GM12872 (cell line): ENCODE measurements around the gene ERC1.

ENCODE experiments used
- TF ChIP-seq, protein P1 (sequence below): IDR thresholded peaks from 3 replicates; pipeline ENCODE4 v1.5.1; 2011; ENCODE audit warnings: low read depth, mild to moderate bottlenecking, low read length, moderate library complexity; ENCODE audit not compliant: insufficient read depth

Gene ERC1

DNA sequence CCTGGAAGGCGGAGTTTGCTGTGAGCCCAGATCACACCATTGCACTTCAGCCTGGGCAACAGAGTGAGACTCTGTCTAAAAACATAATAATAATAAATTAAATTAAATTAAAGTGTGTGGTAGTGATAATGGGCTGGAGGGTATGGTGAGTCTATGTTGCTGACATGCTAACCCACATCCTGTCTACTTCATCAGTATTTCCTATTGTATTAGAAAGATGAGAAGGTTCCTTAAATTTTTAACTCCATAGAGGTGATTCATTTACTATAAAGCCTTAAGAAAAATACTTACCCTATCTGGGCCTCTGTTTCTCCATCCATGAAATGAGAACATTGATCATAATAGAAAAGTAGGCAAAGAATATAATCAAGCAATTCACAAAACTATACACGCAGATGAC, 322.9 kb downstream of the ERC1 start:
- TF ChIP-seq, protein P1, sequence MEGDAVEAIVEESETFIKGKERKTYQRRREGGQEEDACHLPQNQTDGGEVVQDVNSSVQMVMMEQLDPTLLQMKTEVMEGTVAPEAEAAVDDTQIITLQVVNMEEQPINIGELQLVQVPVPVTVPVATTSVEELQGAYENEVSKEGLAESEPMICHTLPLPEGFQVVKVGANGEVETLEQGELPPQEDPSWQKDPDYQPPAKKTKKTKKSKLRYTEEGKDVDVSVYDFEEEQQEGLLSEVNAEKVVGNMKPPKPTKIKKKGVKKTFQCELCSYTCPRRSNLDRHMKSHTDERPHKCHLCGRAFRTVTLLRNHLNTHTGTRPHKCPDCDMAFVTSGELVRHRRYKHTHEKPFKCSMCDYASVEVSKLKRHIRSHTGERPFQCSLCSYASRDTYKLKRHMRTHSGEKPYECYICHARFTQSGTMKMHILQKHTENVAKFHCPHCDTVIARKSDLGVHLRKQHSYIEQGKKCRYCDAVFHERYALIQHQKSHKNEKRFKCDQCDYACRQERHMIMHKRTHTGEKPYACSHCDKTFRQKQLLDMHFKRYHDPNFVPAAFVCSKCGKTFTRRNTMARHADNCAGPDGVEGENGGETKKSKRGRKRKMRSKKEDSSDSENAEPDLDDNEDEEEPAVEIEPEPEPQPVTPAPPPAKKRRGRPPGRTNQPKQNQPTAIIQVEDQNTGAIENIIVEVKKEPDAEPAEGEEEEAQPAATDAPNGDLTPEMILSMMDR = no peak

DNA sequence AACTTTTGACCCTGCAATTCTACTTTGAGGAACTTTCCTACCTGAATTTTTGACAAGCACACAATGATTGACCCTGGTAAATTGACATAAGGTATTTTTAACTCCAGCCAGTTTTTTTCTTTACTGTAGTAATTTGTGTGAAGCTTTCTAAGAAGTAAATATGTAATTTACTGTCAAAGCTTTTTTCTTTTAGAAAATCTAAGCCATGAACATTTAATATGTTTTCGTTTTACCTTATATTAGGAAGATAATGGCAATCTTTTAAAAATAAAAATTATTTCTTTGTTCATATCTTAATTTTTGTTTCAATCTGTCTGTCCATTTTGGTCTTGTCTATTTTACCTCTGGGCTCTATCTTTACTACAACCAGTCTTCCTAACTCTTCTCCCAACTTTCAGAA, 323.5 kb downstream of the ERC1 start:
- TF ChIP-seq, protein P1 = no peak

DNA sequence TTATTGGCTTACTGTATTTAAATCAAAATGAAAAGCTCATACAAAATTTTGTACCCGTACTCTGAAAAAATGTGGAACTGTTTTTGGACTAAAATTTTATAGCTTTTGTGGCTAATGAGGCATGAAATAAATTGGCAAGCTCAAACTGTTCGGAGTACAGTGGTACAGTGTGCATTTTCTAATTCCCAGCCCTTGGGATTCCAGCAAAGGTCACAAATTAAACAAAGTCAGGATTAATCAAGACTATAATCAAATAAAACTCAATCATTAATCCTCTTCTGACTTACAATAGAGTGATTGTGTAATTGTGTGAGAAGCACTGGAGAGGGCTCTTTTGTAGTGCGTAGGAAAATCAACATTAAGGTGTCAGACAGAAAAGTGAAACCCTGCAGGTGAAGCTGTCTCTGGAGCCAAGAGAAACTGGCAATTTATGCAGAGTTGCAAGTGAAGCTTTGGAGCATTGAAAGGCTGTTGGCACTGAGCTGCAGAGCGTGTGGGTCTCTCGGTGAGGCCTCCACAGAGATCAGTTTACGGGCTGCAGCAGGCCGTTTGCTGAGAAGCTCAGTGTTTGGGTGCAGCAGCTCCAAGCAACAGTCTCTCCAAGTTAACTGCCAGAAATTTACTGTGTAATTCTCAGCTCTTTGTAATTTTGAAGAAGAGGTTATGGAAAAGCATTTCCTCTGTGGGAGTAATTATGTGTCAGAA, 327.5 kb downstream of the ERC1 start:
- TF ChIP-seq, protein P1 = no peak

DNA sequence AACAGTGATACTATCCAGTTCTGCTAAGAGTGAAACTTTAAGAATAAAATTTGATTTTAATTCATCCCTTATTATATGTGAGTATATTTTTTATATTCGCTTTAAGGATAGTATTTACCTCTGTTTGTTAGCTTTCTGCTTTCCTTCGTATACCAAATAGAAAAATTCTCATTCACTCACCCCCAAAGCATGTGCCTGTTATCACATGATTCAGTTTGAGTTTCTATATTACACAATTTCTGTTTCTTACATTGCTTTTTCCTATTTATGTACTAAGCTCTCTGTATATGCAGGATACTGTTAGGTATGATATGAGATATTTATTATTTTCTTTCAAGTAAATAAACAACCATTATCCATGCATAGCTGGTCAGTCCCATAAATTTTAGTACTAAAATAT, 328.2 kb downstream of the ERC1 start:
- TF ChIP-seq, protein P1 = no peak

DNA sequence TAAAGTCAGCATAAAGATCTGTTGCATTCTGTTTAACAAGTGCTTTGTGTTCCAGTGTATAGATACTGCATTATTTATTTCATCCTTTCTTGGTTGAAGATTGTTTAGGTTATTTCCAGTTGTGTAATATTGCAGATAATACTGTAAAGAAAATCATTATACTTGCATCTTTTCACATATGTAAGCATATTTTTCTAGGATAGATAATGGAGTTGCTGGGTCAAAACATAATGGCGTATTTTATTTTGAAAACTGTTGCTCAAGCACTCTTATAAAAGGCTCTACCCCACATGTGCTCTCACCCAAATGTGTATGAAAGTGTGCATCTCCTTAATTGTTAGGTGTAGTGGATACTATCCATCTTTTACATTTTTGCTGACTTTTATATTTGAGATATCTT, 329.0 kb downstream of the ERC1 start:
- TF ChIP-seq, protein P1 = no peak

DNA sequence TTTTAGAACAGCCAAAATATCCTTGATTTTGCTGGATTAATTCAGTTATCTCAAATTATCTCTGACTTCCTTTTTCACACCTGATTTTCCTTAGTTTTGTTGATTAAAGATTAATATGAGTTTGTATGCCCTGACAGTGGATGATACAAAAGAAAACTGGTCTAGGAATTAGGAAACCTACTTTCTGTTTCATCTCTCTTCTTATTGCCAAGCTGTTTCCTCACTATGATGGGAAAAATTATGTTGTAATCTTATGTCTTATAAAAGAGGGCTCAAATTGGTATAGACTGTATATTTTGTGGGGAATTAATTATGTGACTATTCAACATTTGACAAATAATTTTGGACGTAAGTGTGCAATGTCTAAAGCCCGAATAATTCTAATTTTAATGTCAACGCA, 331.8 kb downstream of the ERC1 start:
- TF ChIP-seq, protein P1 = no peak

DNA sequence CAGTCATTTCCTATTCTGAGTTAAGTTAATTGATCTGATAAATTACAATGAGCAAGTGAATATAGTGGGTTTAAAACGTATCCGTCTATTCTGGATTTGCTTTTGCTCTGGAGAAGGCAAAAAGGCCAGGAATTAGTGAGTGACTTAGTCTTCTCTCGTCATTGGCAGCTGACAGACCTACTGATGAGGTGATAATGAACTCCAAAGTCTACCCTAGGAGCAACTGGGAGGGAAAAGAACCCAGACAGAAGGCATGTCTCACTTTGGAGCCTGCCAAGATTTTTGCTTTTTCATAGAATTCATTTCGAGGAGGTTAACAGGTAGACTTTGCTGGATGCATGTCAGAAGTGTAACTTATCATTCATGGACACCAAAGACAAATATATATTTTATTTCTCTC, 333.1 kb downstream of the ERC1 start:
- TF ChIP-seq, protein P1 = no peak

DNA sequence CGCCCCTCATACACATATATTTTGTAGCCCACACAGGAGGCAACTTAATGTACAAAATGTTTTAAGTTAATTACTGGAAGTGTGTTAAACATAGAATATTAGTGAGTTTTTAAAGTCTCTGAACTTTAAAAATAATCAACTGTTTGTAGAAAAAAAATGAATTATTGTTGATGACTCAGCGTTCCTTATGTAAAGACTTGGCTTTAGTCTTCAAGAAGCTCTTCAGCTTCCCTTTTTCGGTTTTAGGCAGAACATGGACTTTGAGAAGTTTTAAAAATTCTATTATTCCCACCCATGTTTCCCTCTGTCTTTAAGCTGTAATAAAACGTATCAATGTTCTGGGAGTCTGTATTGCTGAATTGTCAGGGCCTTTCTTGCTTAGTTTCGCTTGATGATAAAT, 333.9 kb downstream of the ERC1 start:
- TF ChIP-seq, protein P1 = no peak
